Transverse colon (tissue), 4 donors: ENCODE data around the gene ATP6V0E1. TPM values are rescaled to one million over a fixed set of nuclear protein-coding genes. Genes with fewer than 3 reads are reported as not detected.

Experiments used
- DNase-seq: peaks from one replicate; pipeline ENCODE4 v3.0.0-alpha.2; 2019
- H3K27ac ChIP-seq, 4 donors: fragments of 200-600 bp; sonication (generic); 2 replicates each; pipeline ENCODE4 v1.5.1; 2016 to 2018; ENCODE audit warnings: inconsistent platforms in 4 of 4
- H3K27me3 ChIP-seq: fragments of 200-600 bp; sonication (generic); 2 replicates; pipeline ENCODE4 v1.5.1; 2017; ENCODE audit warnings: inconsistent platforms
- H3K36me3 ChIP-seq, 4 donors: fragments of 200-600 bp; sonication (generic); 2 replicates each; pipeline ENCODE4 v1.5.1; 2017 to 2019; ENCODE audit warnings: inconsistent platforms in 4 of 4
- H3K4me1 ChIP-seq, 4 donors: fragments of 200-600 bp; sonication (generic); 2 replicates each; pipeline ENCODE4 v1.5.1; 2017 to 2020; ENCODE audit warnings: inconsistent platforms in 4 of 4
- H3K4me3 ChIP-seq, 4 donors: fragments of 200-600 bp; sonication (generic); 1 replicate in 1 of 4; 2 replicates in 3 of 4; pipeline versions ENCODE4 v1.5.1 to v1.6.1; 2017 to 2019; ENCODE audit warnings: inconsistent platforms in 4 of 4
- H3K9me3 ChIP-seq, 2 donors: fragments of 200-600 bp; sonication (generic); 2 replicates each; pipeline ENCODE4 v1.5.1; 2017 to 2019; ENCODE audit warnings: inconsistent platforms in 2 of 2
- EP300 ChIP-seq: sonication (generic); formaldehyde crosslinking; IDR thresholded peaks from one replicate; pipeline ENCODE4 v1.6.1; 2017; ENCODE audit warnings: antibody characterized with exemption, low read depth
- POLR2A ChIP-seq: fragments of 450-650 bp; IDR thresholded peaks from one replicate; pipeline ENCODE4 v1.6.1; 2016; ENCODE audit warnings: antibody characterized with exemption, mild to moderate bottlenecking, moderate library complexity
- POLR2AphosphoS5 ChIP-seq, 3 donors: sonication (generic); formaldehyde crosslinking; IDR thresholded peaks; one replicate each; pipeline ENCODE4 v1.6.1; 2016; ENCODE audit warnings: antibody characterized with exemption in 3 of 3
- WGBS, 2 donors: methylation state at CpG; one replicate each; pipeline ENCODE4 v1.1.5; 2018; ENCODE audit warnings: low coverage in 1 of 2; 5-methylcytosine and 5-hydroxymethylcytosine counted together
- in situ Hi-C, 4 donors: fragments of 200-750 bp; cut with MboI; loops; one replicate each; pipeline versions ENCODE4 v1.15.0 to v1.15.1; 2017; ENCODE audit warnings: low sequenced_read_pairs in 3 of 4, low pct_ligation_motif_present in 1 of 4, low pct_unique_long_range_greater_than_20kb in 1 of 4
- intact Hi-C: fragments of 100-400 bp; cut with DNase I; formaldehyde crosslinking; loops from one replicate; pipeline ENCODE4 v1.15.1; 2023; ENCODE audit warnings: low total_unique reads
- total RNA-seq, 4 donors: library from RNA; depleted of rRNA; stranded (reverse); fragments of >200 nt; gene quantifications; one replicate each; pipeline ENCODE4 v1.1.0, GENCODE V29; 2016
- TF ChIP-seq, protein P1 (sequence below), 5 experiments: fragments of 200-600 bp in 3 of 5; fragments of 450-650 bp in 2 of 5; sonication (generic) in 3 of 5; IDR thresholded peaks; 1 replicate in 2 of 5; 2 replicates in 3 of 5; pipeline ENCODE4 v1.5.1; 2016 to 2017; ENCODE audit warnings: antibody characterized with exemption in 5 of 5, inconsistent platforms in 3 of 5, mild to moderate bottlenecking in 2 of 5, moderate library complexity in 1 of 5

Gene ATP6V0E1
- total RNA-seq, 4 donors from 2014 or later = 60.9 to 212 (median 138) TPM

DNA sequence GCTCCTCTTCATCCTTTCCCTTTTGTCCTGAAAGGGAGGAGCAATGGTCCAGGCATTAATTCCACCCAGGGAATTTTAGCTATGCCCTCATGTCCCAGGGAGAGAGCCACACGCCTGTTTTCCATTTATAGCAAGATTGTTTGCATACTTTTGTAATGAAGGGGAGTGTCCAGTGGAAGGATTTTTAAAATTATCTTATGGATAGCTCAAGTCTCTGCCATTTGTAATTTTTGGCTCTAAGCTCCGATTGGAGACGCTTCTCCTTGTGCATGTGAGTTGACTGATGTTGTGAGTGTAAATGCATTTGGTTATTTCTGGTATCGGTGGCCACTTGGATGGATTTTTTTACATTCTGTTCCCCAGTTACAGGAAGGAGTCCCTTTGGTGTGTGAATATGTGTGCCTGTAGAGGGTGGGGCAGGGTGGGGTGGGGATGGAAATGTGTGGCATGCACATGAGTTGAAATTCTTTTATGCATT lies 31.5 kb upstream of the ATP6V0E1 start:
- Histone ChIP-seq H3K4me1 (no peaks in the 10 kb centered on the region), H3K4me3 (no peak overlapping the region), H3K9me3 (no peaks in the 10 kb centered on the region), H3K36me3 (peaks cover 0 to 3% (median 0%) of the 10 kb centered on the region in 4 donors), H3K27ac (no peak overlapping the region), H3K27me3 (no peaks in the 10 kb centered on the region)
- intact Hi-C loops (loop anchor here (5.0 kb wide), 1 partner anchor 475 kb away; no protein-coding TSS in a partner anchor), in situ Hi-C loops (loop anchor here in 2 of 4 donors (10.0 to 25.0 kb wide), 2 partner anchors 335 to 487 kb away; no protein-coding TSS in a partner anchor)
- DNase-seq = no peak
- 73 to 82% methylated on average over 2 to 4 of the region's 4 CpGs for WGBS, 2 donors
- TF ChIP-seq, protein P1, sequence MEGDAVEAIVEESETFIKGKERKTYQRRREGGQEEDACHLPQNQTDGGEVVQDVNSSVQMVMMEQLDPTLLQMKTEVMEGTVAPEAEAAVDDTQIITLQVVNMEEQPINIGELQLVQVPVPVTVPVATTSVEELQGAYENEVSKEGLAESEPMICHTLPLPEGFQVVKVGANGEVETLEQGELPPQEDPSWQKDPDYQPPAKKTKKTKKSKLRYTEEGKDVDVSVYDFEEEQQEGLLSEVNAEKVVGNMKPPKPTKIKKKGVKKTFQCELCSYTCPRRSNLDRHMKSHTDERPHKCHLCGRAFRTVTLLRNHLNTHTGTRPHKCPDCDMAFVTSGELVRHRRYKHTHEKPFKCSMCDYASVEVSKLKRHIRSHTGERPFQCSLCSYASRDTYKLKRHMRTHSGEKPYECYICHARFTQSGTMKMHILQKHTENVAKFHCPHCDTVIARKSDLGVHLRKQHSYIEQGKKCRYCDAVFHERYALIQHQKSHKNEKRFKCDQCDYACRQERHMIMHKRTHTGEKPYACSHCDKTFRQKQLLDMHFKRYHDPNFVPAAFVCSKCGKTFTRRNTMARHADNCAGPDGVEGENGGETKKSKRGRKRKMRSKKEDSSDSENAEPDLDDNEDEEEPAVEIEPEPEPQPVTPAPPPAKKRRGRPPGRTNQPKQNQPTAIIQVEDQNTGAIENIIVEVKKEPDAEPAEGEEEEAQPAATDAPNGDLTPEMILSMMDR (IDR thresholded peaks at IDR 0.05) = no peak
- peak in 1 of 3 donors; percentile 20 for TF ChIP-seq POLR2AphosphoS5 (IDR thresholded peaks at IDR 0.05)

DNA sequence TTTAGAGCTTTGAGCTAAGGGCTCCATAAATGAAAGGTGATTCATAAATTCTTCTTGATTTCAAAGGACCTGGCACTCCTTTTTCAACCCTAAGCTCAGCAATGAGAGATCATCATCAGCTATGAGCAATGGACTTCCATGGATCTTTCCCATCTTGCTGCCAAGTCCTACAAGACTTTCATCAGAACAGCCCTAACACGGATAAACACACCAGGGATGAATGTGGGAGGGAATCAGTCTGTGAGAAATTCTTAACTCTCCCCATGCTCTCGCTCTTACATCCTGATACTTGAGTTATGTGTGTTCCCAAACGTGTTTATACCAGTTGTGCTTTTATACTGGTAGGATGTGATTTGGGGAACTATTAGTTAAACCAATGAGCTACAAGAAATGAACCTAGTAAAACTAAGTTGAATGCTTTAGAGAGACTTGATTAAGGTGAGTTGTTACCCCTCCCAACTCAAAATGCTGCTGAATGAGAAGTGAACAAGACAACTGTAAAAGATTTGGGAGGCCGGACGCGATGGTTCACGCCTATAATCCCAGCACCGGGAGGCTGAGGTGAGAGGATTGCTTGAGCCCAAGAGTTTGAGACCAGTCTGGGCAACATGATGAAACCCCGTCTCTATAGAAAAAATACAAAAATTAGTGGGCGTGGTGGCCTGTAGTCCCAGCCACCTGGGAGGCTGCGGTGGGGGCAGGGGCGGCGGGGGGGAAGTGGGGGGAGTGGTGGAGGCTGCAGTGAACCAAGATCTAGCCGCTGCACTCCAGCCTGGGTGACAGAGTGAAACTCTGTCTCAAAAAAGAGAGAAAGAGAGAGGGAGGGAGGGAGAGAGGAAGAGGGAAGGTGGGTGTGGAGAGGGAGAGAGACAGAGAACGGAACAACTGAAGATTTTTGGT lies 29.5 kb upstream of the ATP6V0E1 start:
- in situ Hi-C loops = loop anchor here in 2 of 4 donors (10.0 to 25.0 kb wide), 2 partner anchors 333 to 489 kb away; no protein-coding TSS in a partner anchor
- DNase-seq = no peak
- Histone ChIP-seq H3K4me1 (peaks cover 0 to 8% (median 5%) of the 10 kb centered on the region in 4 donors), H3K4me3 (no peak overlapping the region), H3K36me3 (peaks cover 0 to 3% (median 0%) of the 10 kb centered on the region in 4 donors), H3K27me3 (no peaks in the 10 kb centered on the region), H3K9me3 (no peaks in the 10 kb centered on the region), H3K27ac (peak overlapping the region in 2 of 4 donors; percentile 24 to 51)
- intact Hi-C loops = loop anchor here (5.0 kb wide), 1 partner anchor 477 kb away; no protein-coding TSS in a partner anchor
- TF ChIP-seq, protein P1 (IDR thresholded peaks at IDR 0.05) = no peak
- no peak for TF ChIP-seq POLR2AphosphoS5 (IDR thresholded peaks at IDR 0.05)
- no peak for TF ChIP-seq POLR2A
- TF ChIP-seq EP300 = no peak
- 65 to 77% methylated on average over 10 to 15 of the region's 15 CpGs for WGBS, 2 donors

DNA sequence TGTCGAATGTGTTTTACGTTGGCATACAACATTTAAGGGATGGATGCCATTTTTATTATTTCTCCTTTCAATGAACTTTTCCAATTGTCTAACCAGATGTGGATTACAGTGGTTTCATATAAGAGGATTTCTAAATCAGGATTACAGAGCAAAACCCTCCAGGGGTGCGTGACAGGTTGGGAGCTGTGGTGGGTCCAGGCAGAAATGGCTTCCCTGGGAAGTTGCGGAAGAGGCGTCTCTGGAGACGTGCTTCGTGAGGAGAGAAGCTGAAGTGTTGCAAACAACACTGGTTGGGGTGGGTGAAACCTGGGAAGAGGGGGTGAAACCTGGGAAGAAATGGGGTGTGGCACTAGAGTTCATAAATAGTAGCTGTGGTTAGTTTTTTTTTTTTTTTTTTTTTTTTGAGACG lies 28.8 kb upstream of the ATP6V0E1 start:
- 81 to 87% methylated on average over 8 of the region's 8 CpGs for WGBS, 2 donors
- TF ChIP-seq, protein P1 (IDR thresholded peaks at IDR 0.05) = no peak
- TF ChIP-seq POLR2A (no peak), POLR2AphosphoS5 (IDR thresholded peaks at IDR 0.05) (no peak), EP300 (no peak)
- Histone ChIP-seq H3K36me3 (peaks cover 0 to 3% (median 0%) of the 10 kb centered on the region in 4 donors), H3K9me3 (no peaks in the 10 kb centered on the region), H3K27me3 (no peaks in the 10 kb centered on the region), H3K4me1 (peaks cover 0 to 10% (median 6%) of the 10 kb centered on the region in 4 donors), H3K27ac (peak overlapping the region in 2 of 4 donors; percentile 24 to 51), H3K4me3 (no peak overlapping the region)
- no peak for DNase-seq
- in situ Hi-C loops (loop anchor here in 2 of 4 donors (10.0 to 25.0 kb wide), 2 partner anchors 333 to 490 kb away; no protein-coding TSS in a partner anchor), intact Hi-C loops (loop anchor here (5.0 kb wide), 1 partner anchor 477 kb away; no protein-coding TSS in a partner anchor)

DNA sequence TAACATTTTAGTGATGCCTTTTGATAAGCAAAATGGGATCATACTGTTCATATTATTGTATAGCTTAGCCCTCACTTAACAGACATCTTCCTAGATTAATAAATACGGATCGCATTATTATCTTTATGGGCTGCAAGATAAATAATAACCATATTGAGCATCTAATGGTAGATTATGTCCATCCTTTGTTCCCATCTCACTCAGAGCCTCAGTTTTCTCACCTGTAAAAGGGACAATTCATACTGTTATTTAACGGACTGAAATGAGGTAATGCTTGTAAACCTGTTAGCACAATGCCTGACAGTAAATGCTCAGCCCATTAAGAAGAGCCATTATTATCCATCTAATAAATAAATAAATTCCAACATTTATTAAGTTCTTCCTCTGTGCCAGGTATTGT lies 27.3 kb upstream of the ATP6V0E1 start:
- Histone ChIP-seq H3K4me3 (no peak overlapping the region), H3K4me1 (peaks cover 7 to 19% (median 14%) of the 10 kb centered on the region in 4 donors), H3K27me3 (no peaks in the 10 kb centered on the region), H3K27ac (peak overlapping the region in 1 of 4 donors; percentile 30), H3K9me3 (no peaks in the 10 kb centered on the region), H3K36me3 (no peaks in the 10 kb centered on the region)
- 71 to 72% methylated on average over 3 of the region's 3 CpGs for WGBS, 2 donors
- intact Hi-C loops (no loop called here), in situ Hi-C loops (loop anchor here in 2 of 4 donors (10.0 to 25.0 kb wide), 2 partner anchors 331 to 491 kb away; no protein-coding TSS in a partner anchor)
- no peak for TF ChIP-seq POLR2AphosphoS5 (IDR thresholded peaks at IDR 0.05)
- no peak for TF ChIP-seq EP300
- TF ChIP-seq POLR2A = no peak
- DNase-seq = no peak
